Kidney tubule cell (primary cell): ENCODE data around the gene DCBLD2.
A peak's percentile ranks its signal among the peaks of the same experiment; 100 is the strongest.
"Not testable (repeated sequence)": the region's sequence is repeated elsewhere in the genome, so short reads cannot be mapped to it uniquely, and the experiment has no call there.

Experiments used
- DNase-seq: peaks from one replicate; pipeline ENCODE4 v3.0.0-alpha.2; 2018; ENCODE audit warnings: low spot score

Gene DCBLD2

GRCh38 chr3:98892263-98892662 lies 9.2 kb downstream of the DCBLD2 start:
- peak; percentile 56 for DNase-seq

- DNase-seq, result peak; percentile 73
These were observed 10.3 kb downstream of the DCBLD2 start for GRCh38 chr3:98890965-98891910.

GRCh38 chr3:98890181-98890835 lies 11.2 kb downstream of the DCBLD2 start:
- DNase-seq, result peak; percentile 35

GRCh38 chr3:98887684-98888083 lies 13.8 kb downstream of the DCBLD2 start:
- DNase-seq, result no peak

- no peak for DNase-seq
These were observed 15.0 kb downstream of the DCBLD2 start for GRCh38 chr3:98886525-98886924.

GRCh38 chr3:98885851-98886250 lies 15.6 kb downstream of the DCBLD2 start:
- DNase-seq, result no peak

- no peak for DNase-seq
These were observed 16.7 kb downstream of the DCBLD2 start for GRCh38 chr3:98884675-98885371.

- DNase-seq, result not testable (repeated sequence)
These were observed 18.7 kb downstream of the DCBLD2 start for GRCh38 chr3:98882614-98883333.

GRCh38 chr3:98877132-98877531 lies 24.4 kb downstream of the DCBLD2 start:
- DNase-seq, result peak; percentile 51

- no peak for DNase-seq
These were observed 26.0 kb downstream of the DCBLD2 start for GRCh38 chr3:98875535-98875934.

- DNase-seq, result no peak
These were observed 26.8 kb downstream of the DCBLD2 start for GRCh38 chr3:98874602-98875249.

- no peak for DNase-seq
These were observed 32.1 kb downstream of the DCBLD2 start for GRCh38 chr3:98869391-98869790.

- DNase-seq, result not testable (repeated sequence)
These were observed 43.5 kb downstream of the DCBLD2 start for GRCh38 chr3:98857971-98858370.

- DNase-seq, result not testable (repeated sequence)
These were observed 44.2 kb downstream of the DCBLD2 start for GRCh38 chr3:98857258-98857657.

GRCh38 chr3:98856724-98857123 lies 44.8 kb downstream of the DCBLD2 start:
- no peak for DNase-seq

GRCh38 chr3:98855806-98856400 lies 45.6 kb downstream of the DCBLD2 start:
- DNase-seq, result peak; percentile 73

GRCh38 chr3:98848108-98848507 lies 53.4 kb downstream of the DCBLD2 start:
- DNase-seq, result no peak

- no peak for DNase-seq
These were observed 55.4 kb downstream of the DCBLD2 start for GRCh38 chr3:98846101-98846500.

- no peak for DNase-seq
These were observed 58.1 kb downstream of the DCBLD2 start for GRCh38 chr3:98843266-98843959.

- no peak for DNase-seq
These were observed 61.6 kb downstream of the DCBLD2 start for GRCh38 chr3:98839846-98840245.
